Measurements from ENCODE around the gene CEP104.

DNA sequence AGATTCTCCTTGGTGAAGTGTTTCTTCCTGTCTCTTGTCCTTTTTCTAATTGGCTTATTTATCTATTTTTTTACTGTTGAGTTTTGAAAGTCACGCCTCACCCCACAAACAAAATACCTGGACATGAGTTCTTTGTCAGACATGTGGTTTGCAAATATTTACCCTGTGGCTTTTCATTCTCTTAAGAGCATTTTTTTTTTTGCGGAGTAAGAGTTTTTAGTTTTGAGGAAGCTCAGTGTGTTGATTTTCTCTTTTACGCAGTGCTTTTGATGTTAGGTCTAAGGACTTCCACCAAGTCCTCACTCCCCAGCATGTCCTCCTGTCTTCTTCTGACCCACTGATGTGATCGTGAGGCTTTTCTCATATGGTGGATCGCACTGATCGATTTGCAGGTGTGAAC, 7.9 kb upstream of the CEP104 start:
- TF ChIP-seq EGR1 (IDR thresholded peaks at IDR 0.05; ENCODE audit: low read depth in 2 of 2) (no peak), JUND (IDR thresholded peaks at IDR 0.05) (no peak), SP1 (IDR thresholded peaks at IDR 0.05) (no peak), GABPA (IDR thresholded peaks at IDR 0.05 in 1 of 2, conservative IDR thresholded peaks at IDR 0.05 in 1 of 2) (no peak), TAF1 (conservative IDR thresholded peaks at IDR 0.05) (no peak), FOXA1 (IDR thresholded peaks at IDR 0.05) (no peak), HNF4A (conservative IDR thresholded peaks at IDR 0.05) (no peak), RAD21 (IDR thresholded peaks at IDR 0.05) (no peak), YY1 (IDR thresholded peaks at IDR 0.05) (no peak)
- TF ChIP-seq, protein P1, sequence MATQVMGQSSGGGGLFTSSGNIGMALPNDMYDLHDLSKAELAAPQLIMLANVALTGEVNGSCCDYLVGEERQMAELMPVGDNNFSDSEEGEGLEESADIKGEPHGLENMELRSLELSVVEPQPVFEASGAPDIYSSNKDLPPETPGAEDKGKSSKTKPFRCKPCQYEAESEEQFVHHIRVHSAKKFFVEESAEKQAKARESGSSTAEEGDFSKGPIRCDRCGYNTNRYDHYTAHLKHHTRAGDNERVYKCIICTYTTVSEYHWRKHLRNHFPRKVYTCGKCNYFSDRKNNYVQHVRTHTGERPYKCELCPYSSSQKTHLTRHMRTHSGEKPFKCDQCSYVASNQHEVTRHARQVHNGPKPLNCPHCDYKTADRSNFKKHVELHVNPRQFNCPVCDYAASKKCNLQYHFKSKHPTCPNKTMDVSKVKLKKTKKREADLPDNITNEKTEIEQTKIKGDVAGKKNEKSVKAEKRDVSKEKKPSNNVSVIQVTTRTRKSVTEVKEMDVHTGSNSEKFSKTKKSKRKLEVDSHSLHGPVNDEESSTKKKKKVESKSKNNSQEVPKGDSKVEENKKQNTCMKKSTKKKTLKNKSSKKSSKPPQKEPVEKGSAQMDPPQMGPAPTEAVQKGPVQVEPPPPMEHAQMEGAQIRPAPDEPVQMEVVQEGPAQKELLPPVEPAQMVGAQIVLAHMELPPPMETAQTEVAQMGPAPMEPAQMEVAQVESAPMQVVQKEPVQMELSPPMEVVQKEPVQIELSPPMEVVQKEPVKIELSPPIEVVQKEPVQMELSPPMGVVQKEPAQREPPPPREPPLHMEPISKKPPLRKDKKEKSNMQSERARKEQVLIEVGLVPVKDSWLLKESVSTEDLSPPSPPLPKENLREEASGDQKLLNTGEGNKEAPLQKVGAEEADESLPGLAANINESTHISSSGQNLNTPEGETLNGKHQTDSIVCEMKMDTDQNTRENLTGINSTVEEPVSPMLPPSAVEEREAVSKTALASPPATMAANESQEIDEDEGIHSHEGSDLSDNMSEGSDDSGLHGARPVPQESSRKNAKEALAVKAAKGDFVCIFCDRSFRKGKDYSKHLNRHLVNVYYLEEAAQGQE (IDR thresholded peaks at IDR 0.05) = no peak
- TF ChIP-seq, protein P2, sequence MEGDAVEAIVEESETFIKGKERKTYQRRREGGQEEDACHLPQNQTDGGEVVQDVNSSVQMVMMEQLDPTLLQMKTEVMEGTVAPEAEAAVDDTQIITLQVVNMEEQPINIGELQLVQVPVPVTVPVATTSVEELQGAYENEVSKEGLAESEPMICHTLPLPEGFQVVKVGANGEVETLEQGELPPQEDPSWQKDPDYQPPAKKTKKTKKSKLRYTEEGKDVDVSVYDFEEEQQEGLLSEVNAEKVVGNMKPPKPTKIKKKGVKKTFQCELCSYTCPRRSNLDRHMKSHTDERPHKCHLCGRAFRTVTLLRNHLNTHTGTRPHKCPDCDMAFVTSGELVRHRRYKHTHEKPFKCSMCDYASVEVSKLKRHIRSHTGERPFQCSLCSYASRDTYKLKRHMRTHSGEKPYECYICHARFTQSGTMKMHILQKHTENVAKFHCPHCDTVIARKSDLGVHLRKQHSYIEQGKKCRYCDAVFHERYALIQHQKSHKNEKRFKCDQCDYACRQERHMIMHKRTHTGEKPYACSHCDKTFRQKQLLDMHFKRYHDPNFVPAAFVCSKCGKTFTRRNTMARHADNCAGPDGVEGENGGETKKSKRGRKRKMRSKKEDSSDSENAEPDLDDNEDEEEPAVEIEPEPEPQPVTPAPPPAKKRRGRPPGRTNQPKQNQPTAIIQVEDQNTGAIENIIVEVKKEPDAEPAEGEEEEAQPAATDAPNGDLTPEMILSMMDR (IDR thresholded peaks at IDR 0.05; ENCODE audit: low read depth, low read length, missing input control) = no peak
- TF ChIP-seq, protein P3, sequence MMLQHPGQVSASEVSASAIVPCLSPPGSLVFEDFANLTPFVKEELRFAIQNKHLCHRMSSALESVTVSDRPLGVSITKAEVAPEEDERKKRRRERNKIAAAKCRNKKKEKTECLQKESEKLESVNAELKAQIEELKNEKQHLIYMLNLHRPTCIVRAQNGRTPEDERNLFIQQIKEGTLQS (IDR thresholded peaks at IDR 0.05) = no peak
- TF ChIP-seq, protein P4, sequence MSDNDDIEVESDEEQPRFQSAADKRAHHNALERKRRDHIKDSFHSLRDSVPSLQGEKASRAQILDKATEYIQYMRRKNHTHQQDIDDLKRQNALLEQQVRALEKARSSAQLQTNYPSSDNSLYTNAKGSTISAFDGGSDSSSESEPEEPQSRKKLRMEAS (IDR thresholded peaks at IDR 0.05) = no peak

Data from liver (tissue), 3 donors.